ENCODE data around the gene AMBRA1.

Gene AMBRA1, protein sequence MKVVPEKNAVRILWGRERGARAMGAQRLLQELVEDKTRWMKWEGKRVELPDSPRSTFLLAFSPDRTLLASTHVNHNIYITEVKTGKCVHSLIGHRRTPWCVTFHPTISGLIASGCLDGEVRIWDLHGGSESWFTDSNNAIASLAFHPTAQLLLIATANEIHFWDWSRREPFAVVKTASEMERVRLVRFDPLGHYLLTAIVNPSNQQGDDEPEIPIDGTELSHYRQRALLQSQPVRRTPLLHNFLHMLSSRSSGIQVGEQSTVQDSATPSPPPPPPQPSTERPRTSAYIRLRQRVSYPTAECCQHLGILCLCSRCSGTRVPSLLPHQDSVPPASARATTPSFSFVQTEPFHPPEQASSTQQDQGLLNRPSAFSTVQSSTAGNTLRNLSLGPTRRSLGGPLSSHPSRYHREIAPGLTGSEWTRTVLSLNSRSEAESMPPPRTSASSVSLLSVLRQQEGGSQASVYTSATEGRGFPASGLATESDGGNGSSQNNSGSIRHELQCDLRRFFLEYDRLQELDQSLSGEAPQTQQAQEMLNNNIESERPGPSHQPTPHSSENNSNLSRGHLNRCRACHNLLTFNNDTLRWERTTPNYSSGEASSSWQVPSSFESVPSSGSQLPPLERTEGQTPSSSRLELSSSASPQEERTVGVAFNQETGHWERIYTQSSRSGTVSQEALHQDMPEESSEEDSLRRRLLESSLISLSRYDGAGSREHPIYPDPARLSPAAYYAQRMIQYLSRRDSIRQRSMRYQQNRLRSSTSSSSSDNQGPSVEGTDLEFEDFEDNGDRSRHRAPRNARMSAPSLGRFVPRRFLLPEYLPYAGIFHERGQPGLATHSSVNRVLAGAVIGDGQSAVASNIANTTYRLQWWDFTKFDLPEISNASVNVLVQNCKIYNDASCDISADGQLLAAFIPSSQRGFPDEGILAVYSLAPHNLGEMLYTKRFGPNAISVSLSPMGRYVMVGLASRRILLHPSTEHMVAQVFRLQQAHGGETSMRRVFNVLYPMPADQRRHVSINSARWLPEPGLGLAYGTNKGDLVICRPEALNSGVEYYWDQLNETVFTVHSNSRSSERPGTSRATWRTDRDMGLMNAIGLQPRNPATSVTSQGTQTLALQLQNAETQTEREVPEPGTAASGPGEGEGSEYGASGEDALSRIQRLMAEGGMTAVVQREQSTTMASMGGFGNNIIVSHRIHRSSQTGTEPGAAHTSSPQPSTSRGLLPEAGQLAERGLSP (N-terminal part only)

DNA sequence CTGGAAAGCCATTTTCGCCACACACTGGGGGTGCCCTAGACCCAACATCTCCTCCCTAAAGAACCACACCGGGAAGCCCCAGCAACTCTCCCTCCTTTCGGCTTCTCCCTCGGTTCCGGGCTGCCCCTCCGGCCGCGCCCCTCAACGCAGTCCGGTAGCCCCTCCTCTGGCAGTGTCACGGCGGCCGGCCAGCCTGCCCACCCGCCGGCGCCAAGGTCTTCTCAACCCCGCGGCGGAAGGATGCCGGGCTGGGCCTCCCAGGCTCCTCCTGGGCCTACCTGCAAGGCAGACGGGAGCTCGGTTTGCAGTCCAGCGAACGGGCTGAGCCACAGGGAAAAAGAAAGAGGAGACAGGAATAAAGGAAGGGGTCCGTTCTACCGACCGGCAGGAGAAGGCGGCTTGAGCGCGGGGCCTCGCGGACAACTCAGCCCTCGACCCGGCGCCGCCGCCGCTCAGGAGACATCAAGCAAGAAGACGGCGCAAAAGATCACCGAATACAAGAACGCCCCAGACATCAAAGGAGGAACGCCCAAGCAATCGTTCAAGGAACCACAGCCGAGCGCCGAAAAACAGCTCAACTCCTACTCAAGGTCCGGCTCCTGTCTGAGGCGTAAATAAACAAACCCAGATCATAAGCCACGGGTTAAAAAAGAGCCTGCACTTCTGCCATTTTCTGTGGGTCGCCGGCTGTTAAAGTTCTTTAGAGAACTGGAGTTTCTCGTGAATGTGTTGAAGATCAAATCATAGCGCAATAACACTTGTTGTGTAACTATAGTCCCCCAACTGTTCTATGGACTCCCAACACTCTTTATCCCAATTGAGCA is at the start of gene AMBRA1:
TSS of gene AMBRA1 (minus strand) at position 474 of the 824 bp plus-strand sequence. CDS start 45,643 bp downstream, outside the sequence.
- DNase-seq (ENCODE audit: low read depth, low spot score) = peak; percentile 71

DNA sequence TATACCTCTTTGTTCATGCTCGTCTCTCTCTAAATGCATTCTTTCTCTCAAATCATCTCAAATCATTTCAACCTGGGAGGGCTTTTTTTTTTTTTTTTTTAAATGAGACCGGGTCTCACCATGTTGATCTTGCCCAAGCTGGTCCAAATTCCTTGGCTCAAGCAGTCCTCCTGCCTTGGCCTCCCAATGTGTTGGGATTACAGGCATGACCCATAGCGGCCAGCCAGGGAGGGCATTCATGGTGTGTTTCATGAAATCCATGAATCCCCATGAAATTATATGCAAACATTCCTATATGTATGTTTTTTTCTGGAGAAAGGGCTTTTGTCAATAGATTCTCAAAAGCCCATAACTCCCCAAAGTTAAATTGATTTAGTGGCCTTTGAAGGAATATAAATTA is 49.7 kb upstream of the AMBRA1 start:
- no peak for DNase-seq (ENCODE audit: low read depth, low spot score)

DNA sequence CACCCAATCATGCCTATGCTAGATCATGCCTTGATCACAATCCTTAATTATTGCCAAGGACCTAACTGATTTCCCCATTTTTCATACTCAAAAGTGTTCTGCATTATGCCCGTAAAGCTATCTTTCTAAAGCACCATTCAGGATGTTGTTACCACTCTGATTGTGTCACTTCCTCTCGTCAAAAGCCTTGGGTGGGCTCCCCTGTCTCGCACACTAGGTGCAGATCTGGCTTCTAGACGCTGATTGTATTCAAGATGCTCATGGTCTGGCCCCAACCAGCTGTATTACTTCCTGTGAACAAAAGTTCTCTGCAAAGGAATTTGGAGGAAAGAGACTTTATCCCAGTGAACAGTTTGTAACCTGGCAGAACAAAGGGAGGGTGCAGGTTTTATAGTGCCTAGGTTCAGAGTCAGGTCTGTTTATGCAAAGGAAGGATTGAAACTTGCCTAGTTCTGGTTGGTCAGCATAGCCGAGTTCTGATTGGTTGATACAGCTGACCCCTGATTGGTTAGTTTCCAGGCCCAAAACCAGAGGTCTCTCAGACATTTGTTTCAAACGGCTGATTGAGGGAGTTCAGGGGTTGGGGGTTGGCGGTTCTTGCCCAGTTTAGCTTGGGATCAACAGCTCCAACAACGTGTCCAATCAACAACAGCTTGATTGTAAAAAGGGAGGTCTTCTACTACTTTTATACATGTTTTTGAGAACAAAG is 49.0 kb upstream of the AMBRA1 start:
- DNase-seq (ENCODE audit: low read depth, low spot score) = no peak

DNA sequence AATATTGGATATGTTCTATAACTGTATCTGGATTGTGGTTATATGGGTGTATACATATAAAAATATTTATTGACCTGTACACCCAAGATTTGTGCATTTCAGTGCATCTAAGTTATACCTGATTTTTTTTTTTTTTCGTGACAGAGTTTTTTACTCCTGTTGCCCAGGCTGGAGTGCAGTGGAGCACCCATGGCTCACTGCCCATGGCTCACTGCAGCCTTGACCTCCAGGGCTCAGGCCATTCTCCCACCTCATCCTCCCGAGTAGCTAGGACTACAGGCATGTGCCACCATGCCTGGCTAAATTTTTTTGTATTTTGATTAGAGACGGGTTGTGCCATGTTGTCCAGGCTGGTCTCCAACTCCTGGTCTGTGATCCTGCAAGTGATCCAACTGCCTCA is 47.8 kb upstream of the AMBRA1 start:
- no peak for DNase-seq (ENCODE audit: low read depth, low spot score)

DNA sequence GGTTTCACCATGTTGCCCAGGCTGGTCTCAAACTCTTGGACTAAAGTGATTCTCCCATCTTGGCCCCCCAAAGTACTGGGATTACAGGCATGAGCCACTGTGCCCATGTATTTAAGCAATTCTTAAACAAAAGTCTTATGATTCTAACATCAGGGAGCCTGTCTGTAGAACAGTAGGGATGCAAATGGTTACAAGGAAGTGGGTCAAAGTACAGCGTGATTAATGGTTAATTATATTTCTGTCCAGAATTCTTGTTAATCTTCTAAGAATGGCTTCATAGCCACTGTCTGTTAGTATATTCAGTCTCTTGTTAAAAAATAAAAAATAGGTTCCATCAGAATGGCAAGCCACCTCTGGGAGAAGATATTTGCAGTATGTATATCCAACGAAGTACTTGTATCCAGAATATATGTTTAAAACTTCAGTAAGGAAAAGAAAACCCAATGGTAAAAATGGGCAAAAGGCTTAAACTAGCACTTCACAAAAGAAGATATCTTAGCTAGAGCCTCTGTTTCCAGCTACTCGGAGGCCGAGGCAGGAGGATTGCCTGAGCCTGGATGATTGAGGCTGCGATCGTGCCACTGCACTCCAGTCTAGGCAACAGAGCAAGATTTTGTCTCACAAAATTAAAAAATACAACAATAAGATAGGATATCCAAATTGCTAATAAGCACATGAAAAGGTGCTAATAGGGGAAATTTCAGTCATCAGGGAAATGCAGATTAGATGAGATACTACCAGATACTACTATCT is 46.4 kb upstream of the AMBRA1 start:
- no peak for DNase-seq (ENCODE audit: low read depth, low spot score)

DNA sequence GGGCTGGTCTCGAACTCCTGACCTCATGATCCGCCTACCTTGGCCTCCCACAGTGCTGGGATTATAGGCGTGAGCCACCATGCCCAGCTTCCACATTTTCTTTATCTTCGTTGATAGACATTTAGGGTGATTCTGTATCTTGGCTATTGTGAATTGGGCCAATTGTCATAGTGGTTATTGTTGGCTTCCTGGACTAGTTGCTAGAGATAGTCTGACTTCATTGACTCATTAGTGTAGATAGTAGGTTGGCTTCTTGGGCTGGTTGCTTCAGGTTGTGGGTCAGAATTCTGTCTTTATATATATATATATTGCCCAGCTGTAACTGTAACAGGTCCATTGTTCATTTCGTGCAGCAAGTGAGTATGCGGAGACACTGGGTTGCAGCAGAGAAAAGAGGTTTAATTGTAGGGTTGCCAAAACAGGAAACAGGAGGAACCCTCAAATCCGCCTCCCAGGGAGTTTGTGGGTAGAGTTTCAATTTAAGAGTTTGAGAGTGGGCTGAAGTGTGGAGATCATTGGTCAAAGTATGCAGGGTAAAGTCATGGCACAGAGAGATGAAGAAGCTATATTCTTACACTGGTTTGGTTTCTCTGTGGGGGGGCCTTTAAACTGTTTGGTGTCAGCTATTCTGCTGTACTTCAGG is 45.5 kb upstream of the AMBRA1 start:
- no peak for DNase-seq (ENCODE audit: low read depth, low spot score)

DNA sequence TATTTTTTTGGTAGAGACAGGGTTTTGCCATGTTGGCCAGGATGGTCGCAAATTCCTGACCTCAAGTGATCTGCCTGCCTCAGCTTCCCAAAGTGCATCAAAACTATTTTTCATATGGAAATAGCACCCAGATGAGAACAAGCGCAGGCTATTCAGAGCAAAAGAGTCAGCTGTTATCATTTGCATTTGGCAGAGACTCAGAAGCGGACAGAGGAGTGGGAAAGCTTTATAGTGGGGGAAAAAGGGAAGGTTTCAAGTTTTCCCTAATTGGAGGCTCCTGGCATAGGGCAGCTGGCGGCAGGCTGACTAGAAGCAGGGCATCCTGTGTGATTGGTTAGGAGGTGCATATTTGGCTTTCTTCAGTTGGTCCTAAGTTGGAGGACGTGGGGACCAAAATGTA is 43.7 kb upstream of the AMBRA1 start:
- no peak for DNase-seq (ENCODE audit: low read depth, low spot score)

DNA sequence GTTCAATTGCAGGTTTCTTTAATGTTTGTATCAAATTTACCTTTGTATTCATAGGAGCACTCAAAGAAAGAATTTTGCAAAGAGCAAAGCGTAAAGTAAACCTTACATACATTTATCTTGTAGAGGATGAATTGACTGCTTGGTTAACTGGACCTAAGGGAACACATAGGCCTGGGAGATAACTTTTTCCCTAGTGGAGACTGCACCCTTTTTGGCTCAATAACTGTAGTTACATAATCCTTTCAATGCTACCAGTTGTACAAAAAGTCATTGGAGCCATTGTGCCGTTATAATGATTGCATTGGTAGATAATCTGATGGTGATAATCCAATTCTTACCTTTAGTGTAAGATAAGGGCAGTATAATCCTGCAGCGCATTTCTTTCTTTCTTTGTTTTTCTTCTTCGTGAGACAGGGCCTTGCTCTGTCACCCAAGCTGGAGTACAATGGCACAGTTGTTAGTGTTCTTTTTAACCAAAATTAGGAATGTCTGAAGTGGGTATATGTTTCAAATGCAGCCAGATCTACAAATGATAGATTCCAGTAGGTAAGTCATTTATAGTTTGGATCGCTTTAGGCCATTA is 41.8 kb upstream of the AMBRA1 start:
- DNase-seq (ENCODE audit: low read depth, low spot score) = no peak

DNA sequence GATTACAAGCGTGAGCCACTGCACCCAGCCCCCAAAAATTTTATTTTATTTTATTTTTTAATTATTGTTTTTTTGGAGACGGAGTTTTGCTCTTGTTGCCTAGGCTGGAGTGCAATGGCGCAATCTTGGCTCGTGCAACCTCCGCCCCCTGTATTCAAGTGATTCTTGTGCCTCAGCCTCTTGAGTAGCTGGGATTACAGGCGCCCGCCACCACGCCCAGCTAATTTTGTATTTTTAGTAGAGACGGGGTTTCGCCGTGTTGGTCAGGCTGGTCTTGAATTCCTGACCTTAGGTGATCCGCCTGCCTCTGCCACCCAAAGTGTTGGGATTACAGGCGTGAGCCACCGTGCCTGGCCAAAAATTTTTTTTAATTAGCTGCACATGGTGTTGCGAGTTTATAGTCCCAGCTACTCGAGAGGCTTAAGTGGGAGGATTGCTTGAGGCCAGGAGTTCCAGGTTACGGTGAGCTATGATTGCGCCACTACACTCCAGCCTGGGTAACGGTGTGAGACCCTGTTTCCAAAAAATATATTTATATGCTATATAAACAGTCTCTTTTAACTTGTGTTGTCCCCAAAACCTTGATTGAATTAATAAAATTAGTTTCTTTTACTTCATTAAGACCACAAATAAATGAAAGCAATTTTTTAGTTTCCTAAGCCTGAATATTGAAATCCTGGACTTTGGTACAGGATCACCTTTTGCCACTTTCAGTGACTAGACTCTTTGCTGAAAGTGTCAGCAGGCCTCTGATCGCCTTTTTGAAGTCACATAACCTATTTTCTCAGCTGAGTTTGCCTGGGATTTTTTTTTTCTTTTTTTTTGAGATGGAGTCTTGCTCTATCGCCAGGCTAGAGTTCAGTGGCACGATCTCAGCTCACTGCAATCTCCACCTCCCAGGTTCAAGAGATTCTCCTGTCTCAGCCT is 39.7 kb upstream of the AMBRA1 start:
- DNase-seq (ENCODE audit: low read depth, low spot score) = no peak

DNA sequence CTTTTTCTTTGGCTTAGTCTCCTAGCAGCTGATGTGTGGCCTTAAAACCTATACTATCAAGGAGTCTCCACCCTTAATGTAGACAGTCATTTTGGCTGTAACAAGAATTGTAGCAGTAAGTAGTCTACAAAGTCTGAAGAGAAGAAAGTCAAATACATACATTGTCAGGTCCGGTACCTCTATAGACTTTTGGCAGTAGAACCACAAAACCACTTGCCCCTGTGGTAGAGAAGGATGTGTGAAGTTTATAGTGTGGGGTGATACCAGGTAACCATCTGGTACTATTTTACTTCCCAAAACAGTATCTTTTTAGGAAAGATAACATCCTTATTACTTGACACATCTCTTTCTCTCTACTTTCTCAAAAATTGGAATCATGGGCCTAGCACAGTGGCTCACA is 38.7 kb upstream of the AMBRA1 start:
- no peak for DNase-seq (ENCODE audit: low read depth, low spot score)

DNA sequence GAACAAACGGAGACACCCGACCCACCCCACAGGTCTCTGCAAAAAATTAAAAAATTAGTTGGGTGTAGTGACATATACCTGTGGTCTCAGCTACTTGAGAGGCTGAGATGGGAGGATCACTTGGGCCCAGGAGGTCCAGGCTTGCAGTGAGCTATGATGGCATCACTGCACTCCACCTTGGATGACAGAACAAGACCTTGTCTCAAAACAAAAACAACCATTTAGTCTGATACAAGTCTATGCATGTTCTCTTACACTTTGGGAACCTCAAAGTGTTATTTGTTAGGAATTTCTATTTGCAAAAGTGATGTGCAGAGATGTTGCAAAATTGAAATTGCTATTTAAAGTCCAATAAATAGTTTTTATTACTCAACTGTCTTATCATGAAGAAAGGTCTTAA is 37.9 kb upstream of the AMBRA1 start:
- DNase-seq (ENCODE audit: low read depth, low spot score) = no peak

DNA sequence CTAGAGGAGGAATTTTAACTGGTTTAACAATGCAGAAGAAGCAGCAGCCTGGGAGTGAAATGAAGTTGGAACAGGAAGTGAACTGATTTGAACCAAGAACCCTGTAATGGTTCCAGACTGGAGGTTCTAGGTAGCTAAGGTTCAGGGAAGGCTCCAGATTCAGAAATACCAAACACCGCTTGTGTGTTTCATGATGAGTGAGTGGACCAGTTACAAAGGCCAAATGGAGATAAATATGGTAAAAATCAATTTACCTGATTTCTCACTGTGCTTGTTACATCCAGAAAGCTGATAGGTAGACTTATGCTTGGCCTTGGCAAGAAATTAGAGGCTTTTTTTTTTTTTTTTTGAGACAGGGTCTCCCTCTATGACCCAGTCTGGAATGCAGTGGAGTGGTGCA is 36.4 kb upstream of the AMBRA1 start:
- no peak for DNase-seq (ENCODE audit: low read depth, low spot score)

DNA sequence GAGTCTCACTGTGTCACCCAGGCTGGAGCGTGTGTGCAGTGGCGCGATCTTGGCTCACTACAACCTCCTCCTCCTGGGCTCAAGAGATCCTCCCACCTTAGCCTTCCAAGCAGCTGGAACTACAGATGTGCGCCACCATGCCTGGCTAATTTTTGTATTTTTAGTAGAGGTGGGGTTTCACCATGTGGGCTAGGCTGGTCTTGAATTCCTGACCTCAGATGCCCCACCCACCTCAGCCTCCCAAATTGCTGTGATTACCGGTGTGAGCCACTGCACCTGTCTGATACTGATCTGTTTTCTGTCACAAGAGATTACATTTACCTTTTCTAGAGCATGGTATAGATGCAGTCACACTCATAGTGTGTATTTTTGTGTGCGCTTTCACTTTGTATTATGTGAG is 35.1 kb upstream of the AMBRA1 start:
- no peak for DNase-seq (ENCODE audit: low read depth, low spot score)

DNA sequence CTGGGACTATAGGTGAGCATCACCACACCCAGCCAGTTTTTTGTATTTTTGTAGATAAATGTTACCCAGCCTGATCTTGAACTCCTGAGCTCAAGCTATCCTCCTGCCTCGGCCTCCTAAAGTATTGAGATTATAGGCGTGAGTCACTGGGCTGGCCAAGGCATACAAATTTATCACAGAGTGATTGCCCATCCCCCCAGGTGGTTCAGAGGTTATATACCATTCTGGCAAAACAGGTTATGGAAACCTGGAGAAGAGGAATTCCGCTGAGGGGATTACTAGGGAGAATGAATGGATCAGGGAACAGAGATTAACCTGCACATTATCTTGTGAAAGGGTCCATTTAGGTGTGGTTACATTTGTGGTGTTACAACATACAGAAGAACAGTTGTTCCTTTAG is 31.6 kb upstream of the AMBRA1 start:
- no peak for DNase-seq (ENCODE audit: low read depth, low spot score)

DNA sequence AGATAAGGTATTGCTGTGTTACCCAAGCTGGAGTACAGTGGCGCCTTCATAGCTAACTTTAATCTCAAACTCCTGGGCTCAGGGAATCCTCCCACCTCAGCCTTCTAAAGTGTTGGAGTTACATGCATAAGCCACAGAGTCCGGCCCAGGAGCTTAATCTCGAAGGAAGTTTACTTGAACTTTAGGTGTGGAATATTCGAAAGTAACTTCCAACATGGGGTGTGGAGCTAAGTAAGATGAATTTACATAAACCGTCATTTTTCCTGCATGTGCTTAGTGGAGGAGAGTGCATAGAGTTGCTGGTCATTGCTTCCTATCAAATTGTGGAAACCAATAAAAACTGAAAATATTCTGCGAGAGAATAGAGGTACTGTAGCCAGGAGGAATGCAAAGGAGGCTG is 25.0 kb upstream of the AMBRA1 start:
- no peak for DNase-seq (ENCODE audit: low read depth, low spot score)

DNA sequence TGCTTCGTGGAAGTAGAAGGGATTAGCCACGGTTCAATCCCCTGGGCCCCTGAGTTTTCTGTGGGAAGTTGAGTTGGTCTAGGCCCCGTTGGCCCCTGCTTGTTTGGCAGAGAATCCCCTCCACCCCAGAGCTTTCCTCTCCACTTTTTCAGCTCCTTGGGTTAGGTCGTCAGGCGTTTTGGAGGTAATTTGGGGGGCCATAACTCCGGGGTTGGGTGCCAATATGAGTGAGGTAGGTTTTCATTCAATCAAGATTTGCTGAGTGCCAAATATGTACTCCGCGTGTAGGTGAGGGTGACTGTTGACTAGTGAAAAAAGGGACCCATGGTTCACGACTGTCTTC is 24.1 kb upstream of the AMBRA1 start:
- no peak for DNase-seq (ENCODE audit: low read depth, low spot score)

DNA sequence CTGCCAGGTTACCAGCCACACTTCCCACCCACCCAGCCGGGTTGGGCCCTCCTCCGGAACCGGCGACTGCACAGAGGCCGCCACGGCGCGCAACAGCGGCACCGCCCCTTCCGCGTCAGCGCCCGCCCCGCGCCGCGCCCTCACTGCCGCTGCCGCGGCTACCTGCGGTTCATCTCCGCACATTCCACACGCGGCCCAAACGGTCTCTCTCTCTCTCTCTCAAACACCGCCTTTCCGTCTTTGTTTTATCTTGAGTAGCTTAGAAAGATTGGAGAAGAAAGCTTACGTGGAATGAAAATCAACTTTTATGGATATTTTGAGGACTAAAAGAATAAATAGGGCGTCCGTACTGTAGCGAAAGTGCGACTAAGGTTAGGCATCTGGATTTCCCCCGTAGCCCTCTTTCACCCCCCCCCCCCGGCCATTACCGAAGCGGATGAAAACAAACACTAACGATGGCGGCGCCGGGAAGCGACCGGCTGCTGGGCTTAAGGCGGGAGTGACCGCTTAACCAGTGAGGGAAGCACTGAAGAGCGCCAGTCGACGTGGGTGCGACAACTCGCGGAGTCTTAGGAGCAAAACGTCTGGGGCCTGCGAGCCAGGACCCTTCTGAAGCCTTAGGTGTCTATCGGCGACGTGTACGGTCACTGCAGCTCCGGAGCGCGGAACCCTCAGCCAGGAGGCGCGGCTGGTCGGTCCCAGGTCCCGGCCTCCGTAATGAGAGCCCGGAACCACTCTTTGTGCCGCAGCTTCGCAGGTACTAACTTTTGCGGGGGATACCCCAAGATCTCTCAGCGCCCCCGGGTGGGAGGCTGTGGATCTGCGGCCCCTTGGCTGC is 23.5 kb upstream of the AMBRA1 start, which contains the start of the genes ATG13 and HARBI1:
TSS of gene ATG13 (plus strand) at position 420 of the 838 bp plus-strand sequence. CDS start 26,739 bp downstream, outside the sequence.
TSS of gene HARBI1 (minus strand) at position 94 of the 838 bp plus-strand sequence. CDS start 990 bp downstream, outside the sequence.
- DNase-seq (ENCODE audit: low read depth, low spot score) = peak; percentile 86

Measured in activated CD4-positive, CD25-positive, alpha-beta regulatory T cell treated with anti-CD3 and anti-CD28 coated beads, Interleukin-2, amount 50 U/mL, for 16 hours (primary cell).